Measurements from ENCODE around the gene TSFM. TPM values are rescaled to one million over a fixed set of nuclear protein-coding genes. Genes with fewer than 3 reads are reported as not detected.

The TSFM gene
- total and polyA plus RNA-seq, 9 of the 15 experiments (the other 6 are each of a cell fraction or from before 2014, with no cell fraction given) = 44.6 to 198 (median 60.2) TPM

DNA sequence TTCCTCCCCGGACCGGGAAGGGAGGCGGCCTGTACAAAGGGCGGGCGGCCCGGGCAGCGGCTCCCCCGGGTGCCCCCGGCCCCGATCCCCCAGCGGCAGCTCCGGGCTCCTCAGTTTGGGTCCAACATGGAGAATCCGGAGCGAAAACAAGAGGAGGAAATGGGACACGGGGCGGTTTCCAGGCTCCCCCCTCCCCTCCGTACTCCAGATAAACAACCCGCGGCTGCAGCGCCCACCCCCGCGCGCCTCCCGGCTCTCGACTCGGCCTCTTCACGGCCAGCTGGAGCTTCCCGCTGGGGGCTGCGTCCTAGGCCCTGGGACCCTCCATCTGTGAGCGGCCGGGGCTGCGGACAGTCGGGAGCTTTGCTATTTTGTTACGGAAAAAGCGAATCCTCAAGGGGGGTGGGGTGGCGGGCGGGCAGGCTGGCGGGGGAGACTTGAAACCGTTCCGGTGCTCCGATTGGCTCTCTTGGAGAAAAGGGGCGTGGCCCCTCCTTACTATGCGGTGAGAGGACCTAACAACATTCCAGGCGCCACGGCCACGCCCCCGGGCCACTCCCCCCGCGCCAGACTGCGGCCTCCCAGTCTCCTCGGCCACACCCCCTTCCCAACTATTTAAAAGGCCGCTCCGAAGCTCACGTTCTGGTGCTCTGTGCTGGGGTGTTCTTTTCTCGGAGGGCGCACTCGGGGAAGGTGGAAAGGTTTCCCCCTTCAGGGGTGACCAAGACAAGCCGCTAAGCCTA, 64.2 kb downstream of the TSFM start, which contains the start of gene CTDSP2 (continued):
- TF ChIP-seq RBM17 (IDR thresholded peaks at IDR 0.05; ENCODE audit: borderline replicate concordance, low read depth, low read length) (no peak), ZNF184 (CRISPR knock-in tag; IDR thresholded peaks at IDR 0.05) (no peak), HSF4 (CRISPR knock-in tag; IDR thresholded peaks at IDR 0.05; ENCODE audit: borderline replicate concordance) (no peak), ZNF347 (CRISPR knock-in tag; IDR thresholded peaks at IDR 0.05; ENCODE audit: low read depth) (no peak), NEUROD1 (IDR thresholded peaks at IDR 0.05; ENCODE audit: borderline replicate concordance, low read depth, low read length, partially characterized antibody) (peak; percentile 93), POLR2AphosphoS2 (IDR thresholded peaks at IDR 0.05; ENCODE audit: low read length) (no peak), FIP1L1 (IDR thresholded peaks at IDR 0.05; ENCODE audit: low read depth, low read length, poor library complexity, severe bottlenecking) (no peak), FOXA1 (IDR thresholded peaks at IDR 0.05; ENCODE audit: borderline replicate concordance) (no peak), RHOXF2B (CRISPR knock-in tag; conservative IDR thresholded peaks at IDR 0.05) (no peak), BCOR (IDR thresholded peaks at IDR 0.05) (no peak), ZNF124 (CRISPR knock-in tag; IDR thresholded peaks at IDR 0.05) (no peak), ESRRB (CRISPR knock-in tag; IDR thresholded peaks at IDR 0.05; ENCODE audit: borderline replicate concordance) (no peak), ZNF175 (CRISPR knock-in tag; IDR thresholded peaks at IDR 0.05; ENCODE audit: low read depth) (no peak), KLF6 (CRISPR knock-in tag; IDR thresholded peaks at IDR 0.05; ENCODE audit: borderline replicate concordance) (no peak; the same call in 1 of the 2 replicates), TOE1 (IDR thresholded peaks at IDR 0.05; ENCODE audit: borderline replicate concordance) (peak; percentile 15; the same call in 1 of the 2 replicates), TOE1 (CRISPR knock-in tag; IDR thresholded peaks at IDR 0.05; ENCODE audit: borderline replicate concordance, low read depth) (no peak), BACH1 (tag; IDR thresholded peaks at IDR 0.05) (no peak)
- TF ChIP-seq, protein P1, sequence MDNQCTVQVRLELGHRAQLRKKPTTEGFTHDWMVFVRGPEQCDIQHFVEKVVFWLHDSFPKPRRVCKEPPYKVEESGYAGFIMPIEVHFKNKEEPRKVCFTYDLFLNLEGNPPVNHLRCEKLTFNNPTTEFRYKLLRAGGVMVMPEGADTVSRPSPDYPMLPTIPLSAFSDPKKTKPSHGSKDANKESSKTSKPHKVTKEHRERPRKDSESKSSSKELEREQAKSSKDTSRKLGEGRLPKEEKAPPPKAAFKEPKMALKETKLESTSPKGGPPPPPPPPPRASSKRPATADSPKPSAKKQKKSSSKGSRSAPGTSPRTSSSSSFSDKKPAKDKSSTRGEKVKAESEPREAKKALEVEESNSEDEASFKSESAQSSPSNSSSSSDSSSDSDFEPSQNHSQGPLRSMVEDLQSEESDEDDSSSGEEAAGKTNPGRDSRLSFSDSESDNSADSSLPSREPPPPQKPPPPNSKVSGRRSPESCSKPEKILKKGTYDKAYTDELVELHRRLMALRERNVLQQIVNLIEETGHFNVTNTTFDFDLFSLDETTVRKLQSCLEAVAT (IDR thresholded peaks at IDR 0.05) = peak in 1 of 2 experiments; percentile 94; a peak in 2 of 4 replicates
- TF ChIP-seq, protein P2, sequence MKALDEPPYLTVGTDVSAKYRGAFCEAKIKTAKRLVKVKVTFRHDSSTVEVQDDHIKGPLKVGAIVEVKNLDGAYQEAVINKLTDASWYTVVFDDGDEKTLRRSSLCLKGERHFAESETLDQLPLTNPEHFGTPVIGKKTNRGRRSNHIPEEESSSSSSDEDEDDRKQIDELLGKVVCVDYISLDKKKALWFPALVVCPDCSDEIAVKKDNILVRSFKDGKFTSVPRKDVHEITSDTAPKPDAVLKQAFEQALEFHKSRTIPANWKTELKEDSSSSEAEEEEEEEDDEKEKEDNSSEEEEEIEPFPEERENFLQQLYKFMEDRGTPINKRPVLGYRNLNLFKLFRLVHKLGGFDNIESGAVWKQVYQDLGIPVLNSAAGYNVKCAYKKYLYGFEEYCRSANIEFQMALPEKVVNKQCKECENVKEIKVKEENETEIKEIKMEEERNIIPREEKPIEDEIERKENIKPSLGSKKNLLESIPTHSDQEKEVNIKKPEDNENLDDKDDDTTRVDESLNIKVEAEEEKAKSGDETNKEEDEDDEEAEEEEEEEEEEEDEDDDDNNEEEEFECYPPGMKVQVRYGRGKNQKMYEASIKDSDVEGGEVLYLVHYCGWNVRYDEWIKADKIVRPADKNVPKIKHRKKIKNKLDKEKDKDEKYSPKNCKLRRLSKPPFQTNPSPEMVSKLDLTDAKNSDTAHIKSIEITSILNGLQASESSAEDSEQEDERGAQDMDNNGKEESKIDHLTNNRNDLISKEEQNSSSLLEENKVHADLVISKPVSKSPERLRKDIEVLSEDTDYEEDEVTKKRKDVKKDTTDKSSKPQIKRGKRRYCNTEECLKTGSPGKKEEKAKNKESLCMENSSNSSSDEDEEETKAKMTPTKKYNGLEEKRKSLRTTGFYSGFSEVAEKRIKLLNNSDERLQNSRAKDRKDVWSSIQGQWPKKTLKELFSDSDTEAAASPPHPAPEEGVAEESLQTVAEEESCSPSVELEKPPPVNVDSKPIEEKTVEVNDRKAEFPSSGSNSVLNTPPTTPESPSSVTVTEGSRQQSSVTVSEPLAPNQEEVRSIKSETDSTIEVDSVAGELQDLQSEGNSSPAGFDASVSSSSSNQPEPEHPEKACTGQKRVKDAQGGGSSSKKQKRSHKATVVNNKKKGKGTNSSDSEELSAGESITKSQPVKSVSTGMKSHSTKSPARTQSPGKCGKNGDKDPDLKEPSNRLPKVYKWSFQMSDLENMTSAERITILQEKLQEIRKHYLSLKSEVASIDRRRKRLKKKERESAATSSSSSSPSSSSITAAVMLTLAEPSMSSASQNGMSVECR (CRISPR knock-in tag; IDR thresholded peaks at IDR 0.05) = no peak
- TF ChIP-seq, protein P3, sequence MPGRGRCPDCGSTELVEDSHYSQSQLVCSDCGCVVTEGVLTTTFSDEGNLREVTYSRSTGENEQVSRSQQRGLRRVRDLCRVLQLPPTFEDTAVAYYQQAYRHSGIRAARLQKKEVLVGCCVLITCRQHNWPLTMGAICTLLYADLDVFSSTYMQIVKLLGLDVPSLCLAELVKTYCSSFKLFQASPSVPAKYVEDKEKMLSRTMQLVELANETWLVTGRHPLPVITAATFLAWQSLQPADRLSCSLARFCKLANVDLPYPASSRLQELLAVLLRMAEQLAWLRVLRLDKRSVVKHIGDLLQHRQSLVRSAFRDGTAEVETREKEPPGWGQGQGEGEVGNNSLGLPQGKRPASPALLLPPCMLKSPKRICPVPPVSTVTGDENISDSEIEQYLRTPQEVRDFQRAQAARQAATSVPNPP (IDR thresholded peaks at IDR 0.05; ENCODE audit: borderline replicate concordance, insufficient read depth, insufficient read length) = no peak

Data from K562 (cell line).